Tibial nerve (tissue), 4 donors: Measurements from ENCODE around the gene DYNLRB1.

Experiments
- EP300 ChIP-seq, 2 donors: sonication (generic); formaldehyde crosslinking; IDR thresholded peaks; one replicate each; pipeline ENCODE4 v1.6.1; 2017; ENCODE audit warnings: antibody characterized with exemption in 2 of 2, mild to moderate bottlenecking in 1 of 2
- POLR2A ChIP-seq, 2 donors: fragments of 450-650 bp; IDR thresholded peaks; one replicate each; pipeline ENCODE4 v1.6.1; 2017; ENCODE audit warnings: antibody characterized with exemption in 2 of 2, mild to moderate bottlenecking in 2 of 2, moderate library complexity in 2 of 2
- TF ChIP-seq, protein P1 (sequence below), 5 experiments: fragments of 200-600 bp in 3 of 5; fragments of 450-650 bp in 2 of 5; sonication (generic) in 3 of 5; IDR thresholded peaks; one replicate each; pipeline ENCODE4 v1.5.1; 2016 to 2019; ENCODE audit warnings: antibody characterized with exemption in 5 of 5, mild to moderate bottlenecking in 3 of 5, moderate library complexity in 2 of 5

DNA sequence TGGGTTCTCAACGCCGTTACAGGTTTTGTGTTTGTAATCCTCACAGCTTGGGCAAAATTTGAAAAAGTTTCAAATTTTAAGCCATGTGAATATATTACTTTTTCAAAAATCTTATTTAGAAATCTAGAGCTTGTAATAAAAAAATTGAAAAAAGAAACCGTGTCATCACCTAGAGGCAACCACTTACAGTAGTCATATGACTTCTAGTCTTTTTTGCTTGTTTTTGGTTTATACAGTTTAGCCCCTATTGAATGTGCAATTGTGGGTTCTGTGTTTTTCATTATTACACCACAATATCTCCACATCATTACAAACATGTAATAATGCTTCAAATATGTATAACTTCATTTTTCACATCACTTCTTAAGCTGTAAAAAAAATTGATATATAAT, 888 bp downstream of the DYNLRB1 start:
- TF ChIP-seq, protein P1, sequence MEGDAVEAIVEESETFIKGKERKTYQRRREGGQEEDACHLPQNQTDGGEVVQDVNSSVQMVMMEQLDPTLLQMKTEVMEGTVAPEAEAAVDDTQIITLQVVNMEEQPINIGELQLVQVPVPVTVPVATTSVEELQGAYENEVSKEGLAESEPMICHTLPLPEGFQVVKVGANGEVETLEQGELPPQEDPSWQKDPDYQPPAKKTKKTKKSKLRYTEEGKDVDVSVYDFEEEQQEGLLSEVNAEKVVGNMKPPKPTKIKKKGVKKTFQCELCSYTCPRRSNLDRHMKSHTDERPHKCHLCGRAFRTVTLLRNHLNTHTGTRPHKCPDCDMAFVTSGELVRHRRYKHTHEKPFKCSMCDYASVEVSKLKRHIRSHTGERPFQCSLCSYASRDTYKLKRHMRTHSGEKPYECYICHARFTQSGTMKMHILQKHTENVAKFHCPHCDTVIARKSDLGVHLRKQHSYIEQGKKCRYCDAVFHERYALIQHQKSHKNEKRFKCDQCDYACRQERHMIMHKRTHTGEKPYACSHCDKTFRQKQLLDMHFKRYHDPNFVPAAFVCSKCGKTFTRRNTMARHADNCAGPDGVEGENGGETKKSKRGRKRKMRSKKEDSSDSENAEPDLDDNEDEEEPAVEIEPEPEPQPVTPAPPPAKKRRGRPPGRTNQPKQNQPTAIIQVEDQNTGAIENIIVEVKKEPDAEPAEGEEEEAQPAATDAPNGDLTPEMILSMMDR (IDR thresholded peaks at IDR 0.05), result no peak
- TF ChIP-seq POLR2A (IDR thresholded peaks at IDR 0.05) (no peak), EP300 (IDR thresholded peaks at IDR 0.05) (no peak)
